Testis (tissue), 3 donors: ENCODE results near the gene NECTIN1. TPM values are rescaled to one million over a fixed set of nuclear protein-coding genes. Genes with fewer than 3 reads are reported as not detected.

Experiments
- DNase-seq: peaks from one replicate; pipeline ENCODE4 v3.0.0-alpha.2; 2019
- H3K27ac ChIP-seq, 2 donors: fragments of 200-600 bp; sonication (generic); one replicate each; pipeline ENCODE4 v1.5.1; 2019
- H3K27me3 ChIP-seq: fragments of 200-600 bp; sonication (generic); one replicate; pipeline ENCODE4 v1.5.1; 2019
- H3K36me3 ChIP-seq: fragments of 200-600 bp; sonication (generic); one replicate; pipeline ENCODE4 v1.5.1; 2017; ENCODE audit warnings: low read depth; ENCODE audit errors: missing control alignments
- H3K4me1 ChIP-seq: fragments of 200-600 bp; sonication (generic); one replicate; pipeline ENCODE4 v1.5.1; 2019
- H3K4me3 ChIP-seq, 2 donors: fragments of 200-600 bp; sonication (generic); one replicate each; pipeline ENCODE4 v1.5.1; 2017 to 2019
- H3K9me3 ChIP-seq: fragments of 200-600 bp; sonication (generic); one replicate; pipeline ENCODE4 v1.5.1; 2017
- CTCF ChIP-seq, 3 experiments: fragments of 450-650 bp in 2 of 3; fragments of 200-600 bp in 1 of 3; sonication (generic) in 1 of 3; IDR thresholded peaks; one replicate each; pipeline ENCODE4 v1.5.1; 2016 to 2019; ENCODE audit warnings: antibody characterized with exemption in 3 of 3, mild to moderate bottlenecking in 2 of 3, moderate library complexity in 1 of 3
- POLR2A ChIP-seq: fragments of 450-650 bp; IDR thresholded peaks from one replicate; pipeline ENCODE4 v1.6.1; 2017; ENCODE audit warnings: antibody characterized with exemption, mild to moderate bottlenecking, moderate library complexity
- WGBS, 2 donors: methylation state at CpG; one replicate each; pipeline ENCODE4 v1.1.5; 2018; 5-methylcytosine and 5-hydroxymethylcytosine counted together
- intact Hi-C: fragments of 100-400 bp; cut with DNase I; formaldehyde crosslinking; loops from one replicate; pipeline ENCODE4 v1.15.1; 2023; ENCODE audit warnings: low total_unique reads
- polyA plus RNA-seq: library from polyadenylated mRNA; stranded (reverse); fragments of 350-450 nt; fragmentation: Illumina TruSeq; extraction: RNeasy Lipid Tissue Mini Kit (QIAGEN cat#74804); gene quantifications from one replicate; pipeline ENCODE4 v1.2.3, GENCODE V29; 2014; ENCODE audit warnings: low read depth, low replicate concordance; ENCODE audit not compliant: insufficient read depth
- total RNA-seq, 2 donors: library from RNA; depleted of rRNA; stranded (reverse); fragments of >200 nt; gene quantifications; one replicate each; pipeline ENCODE4 v1.2.3, GENCODE V29; 2016

NECTIN1 gene
- total and polyA plus RNA-seq, 3 donors from 2014 or later, result 5.2 to 5.4 (median 5.2) TPM

- H3K9me3 ChIP-seq, result no peaks in the 10 kb centered on the region
- no peak overlapping the region for H3K4me3 ChIP-seq
- no peaks in the 10 kb centered on the region for H3K36me3 ChIP-seq
- H3K27ac ChIP-seq, result no peak overlapping the region
- no peak for DNase-seq
- no peaks in the 10 kb centered on the region for H3K27me3 ChIP-seq
- peaks cover 6% of the 10 kb centered on the region for H3K4me1 ChIP-seq
- no peak for TF ChIP-seq CTCF (IDR thresholded peaks at IDR 0.05)
- TF ChIP-seq POLR2A, result no peak
- intact Hi-C loops, result no loop called here
- WGBS, 2 donors, result 85 to 87% methylated on average over 10 of the region's 10 CpGs
These were observed 52.5 kb downstream of the NECTIN1 start for GRCh38 chr11:119676461-119677020.

GRCh38 chr11:119673759-119674336 is 55.2 kb downstream of the NECTIN1 start:
- no peaks in the 10 kb centered on the region for H3K27me3 ChIP-seq
- 69 to 88% methylated on average over 7 to 15 of the region's 15 CpGs for WGBS, 2 donors
- intact Hi-C loops, result no loop called here
- H3K27ac ChIP-seq, result no peak overlapping the region
- peak; percentile 58 for DNase-seq
- no peaks in the 10 kb centered on the region for H3K9me3 ChIP-seq
- TF ChIP-seq CTCF (IDR thresholded peaks at IDR 0.05), result no peak
- H3K36me3 ChIP-seq, result no peaks in the 10 kb centered on the region
- peaks cover 13% of the 10 kb centered on the region for H3K4me1 ChIP-seq
- H3K4me3 ChIP-seq, result no peak overlapping the region

- intact Hi-C loops, result no loop called here
- TF ChIP-seq CTCF (IDR thresholded peaks at IDR 0.05), result no peak
- TF ChIP-seq POLR2A, result no peak
- H3K36me3 ChIP-seq, result no peaks in the 10 kb centered on the region
These were observed 55.8 kb downstream of the NECTIN1 start for GRCh38 chr11:119673052-119673758.

GRCh38 chr11:119672597-119672996 is 56.4 kb downstream of the NECTIN1 start:
- Histone ChIP-seq H3K4me3 (no peak overlapping the region), H3K27me3 (no peaks in the 10 kb centered on the region), H3K36me3 (no peaks in the 10 kb centered on the region), H3K4me1 (peaks cover 13% of the 10 kb centered on the region), H3K9me3 (no peaks in the 10 kb centered on the region), H3K27ac (no peak overlapping the region)
- intact Hi-C loops, result no loop called here
- WGBS, 2 donors, result 90 to 93% methylated on average over 6 to 7 of the region's 7 CpGs
- no peak for DNase-seq
- no peak for TF ChIP-seq CTCF (IDR thresholded peaks at IDR 0.05)
- no peak for TF ChIP-seq POLR2A

More at GRCh38 chr11:119673052-119673758, 55.8 kb downstream of the NECTIN1 start:
- Histone ChIP-seq H3K4me3 (no peak overlapping the region), H3K4me1 (peaks cover 13% of the 10 kb centered on the region), H3K27me3 (no peaks in the 10 kb centered on the region), H3K27ac (no peak overlapping the region), H3K9me3 (no peaks in the 10 kb centered on the region)
- no peak for DNase-seq
- WGBS, 2 donors, result 78 to 80% methylated on average over 13 of the region's 13 CpGs
